ENCODE results near the gene HNRNPLL.
"Not testable (repeated sequence)": the region's sequence is repeated elsewhere in the genome, so short reads cannot be mapped to it uniquely, and the experiment has no call there.

DNA sequence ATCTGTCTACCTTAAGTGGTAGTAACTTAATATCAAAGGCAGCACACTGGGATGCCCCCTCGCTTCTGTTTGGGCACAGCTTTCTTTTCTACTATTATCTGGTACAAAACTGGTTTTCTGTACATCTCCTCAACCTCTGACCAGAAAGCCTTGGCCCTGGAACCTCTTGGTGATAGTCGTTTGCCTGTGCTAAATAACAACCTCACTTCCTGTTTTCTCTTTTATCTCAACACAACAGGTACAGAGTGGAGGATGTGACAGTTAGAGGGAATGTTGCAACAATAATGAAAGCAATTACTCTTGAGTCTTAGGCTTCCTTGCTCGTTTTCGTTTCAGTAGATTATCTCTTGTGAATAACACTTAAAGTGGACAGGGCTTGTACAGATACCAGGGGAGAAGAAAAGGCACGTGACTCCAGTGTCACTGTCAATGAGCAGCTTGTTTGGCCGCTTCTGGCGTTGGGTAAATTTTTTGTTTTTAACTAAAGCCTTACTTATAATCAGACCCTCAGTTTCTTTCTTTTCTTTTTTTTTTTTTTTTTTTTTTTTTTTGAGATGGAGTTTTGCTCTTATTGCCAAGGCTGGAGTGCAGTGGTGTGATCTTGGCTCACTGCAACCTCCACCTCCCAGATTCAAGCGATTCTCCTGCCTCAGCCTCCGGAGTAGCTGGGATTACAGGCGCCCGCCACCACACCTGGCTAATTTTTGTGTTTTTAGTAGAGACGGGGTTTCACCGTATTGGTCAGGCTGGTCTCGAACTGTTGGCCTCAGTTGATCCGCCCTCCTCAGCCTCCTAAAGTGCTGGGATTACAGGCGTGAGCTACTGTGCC is 41.2 kb upstream of the HNRNPLL start:
- TF ChIP-seq POLR2A (IDR thresholded peaks at IDR 0.05): not testable (repeated sequence)
- TF ChIP-seq, protein P1, sequence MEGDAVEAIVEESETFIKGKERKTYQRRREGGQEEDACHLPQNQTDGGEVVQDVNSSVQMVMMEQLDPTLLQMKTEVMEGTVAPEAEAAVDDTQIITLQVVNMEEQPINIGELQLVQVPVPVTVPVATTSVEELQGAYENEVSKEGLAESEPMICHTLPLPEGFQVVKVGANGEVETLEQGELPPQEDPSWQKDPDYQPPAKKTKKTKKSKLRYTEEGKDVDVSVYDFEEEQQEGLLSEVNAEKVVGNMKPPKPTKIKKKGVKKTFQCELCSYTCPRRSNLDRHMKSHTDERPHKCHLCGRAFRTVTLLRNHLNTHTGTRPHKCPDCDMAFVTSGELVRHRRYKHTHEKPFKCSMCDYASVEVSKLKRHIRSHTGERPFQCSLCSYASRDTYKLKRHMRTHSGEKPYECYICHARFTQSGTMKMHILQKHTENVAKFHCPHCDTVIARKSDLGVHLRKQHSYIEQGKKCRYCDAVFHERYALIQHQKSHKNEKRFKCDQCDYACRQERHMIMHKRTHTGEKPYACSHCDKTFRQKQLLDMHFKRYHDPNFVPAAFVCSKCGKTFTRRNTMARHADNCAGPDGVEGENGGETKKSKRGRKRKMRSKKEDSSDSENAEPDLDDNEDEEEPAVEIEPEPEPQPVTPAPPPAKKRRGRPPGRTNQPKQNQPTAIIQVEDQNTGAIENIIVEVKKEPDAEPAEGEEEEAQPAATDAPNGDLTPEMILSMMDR (IDR thresholded peaks at IDR 0.05): not testable (repeated sequence)

Data from testis (tissue), 2 donors.